B cell (primary cell): Measurements from ENCODE around the gene IPP. TPM values are rescaled to one million over a fixed set of nuclear protein-coding genes. Genes with fewer than 3 reads are reported as not detected.

Source experiments
- ATAC-seq: fragments of 200-7000 bp; cut with Tn5 transposase; one replicate; pipeline ENCODE4 v1.10.0; 2021; ENCODE audit warnings: low read depth, mild to moderate bottlenecking, moderate number of reproducible peaks, moderate library complexity
- CTCF ChIA-PET: fragments of 350-600 bp; sonication (Branson Sonifier 250); formaldehyde crosslinking; loops from one replicate; lab custom pipeline; 2021; ENCODE audit warnings: antibody characterized with exemption, inconsistent platforms; lab: Charles Lee
- POLR2A ChIA-PET: fragments of 350-600 bp; sonication (Branson Sonifier 250); formaldehyde crosslinking; loops from one replicate; lab custom pipeline; 2021; ENCODE audit warnings: antibody characterized with exemption; lab: Charles Lee
- DNase-seq: peaks from one replicate; pipeline ENCODE4 v3.0.0; 2013
- H2AFZ ChIP-seq: 2 replicates; pipeline ENCODE4 v1.6.1; 2012; ENCODE audit warnings: mild to moderate bottlenecking, low read depth, low read length; ENCODE audit not compliant: insufficient read depth, poor library complexity, severe bottlenecking
- H3K27ac ChIP-seq, 2 donors: 1 replicate in 1 of 2; 2 replicates in 1 of 2; pipeline ENCODE4 v1.5.1; 2012 to 2013; ENCODE audit warnings: low read length in 2 of 2, mild to moderate bottlenecking in 2 of 2, moderate library complexity in 1 of 2
- H3K27me3 ChIP-seq, 4 experiments: fragments of 200-600 bp in 1 of 4; sonication (generic) in 1 of 4; replicated peaks in 1 of 4; 1 replicate in 2 of 4; 2 replicates in 2 of 4; pipeline versions ENCODE4 v1.6.1 to v1.7.0; 2013 to 2016; ENCODE audit warnings: low read length in 3 of 4, mild to moderate bottlenecking in 2 of 4, mixed read lengths in 1 of 4, moderate library complexity in 1 of 4; ENCODE audit not compliant: insufficient read depth in 4 of 4, control insufficient read depth in 3 of 4; ENCODE audit errors: control extremely low read depth in 1 of 4
- H3K36me3 ChIP-seq, 2 experiments: replicated peaks in 1 of 2; 1 replicate in 1 of 2; 2 replicates in 1 of 2; pipeline versions ENCODE4 v1.6.1 to v1.7.1; 2013; ENCODE audit warnings: low read length in 1 of 2; ENCODE audit not compliant: insufficient read depth in 2 of 2, control insufficient read depth in 1 of 2; ENCODE audit errors: control extremely low read depth in 1 of 2, extremely low read depth in 1 of 2
- H3K4me1 ChIP-seq, 2 donors: fragments of 200-600 bp in 1 of 2; sonication (generic) in 1 of 2; 1 replicate in 1 of 2; 2 replicates in 1 of 2; pipeline versions ENCODE4 v1.5.1 to v1.6.1; 2013 to 2017; ENCODE audit warnings: low read length in 2 of 2; ENCODE audit not compliant: control insufficient read depth in 2 of 2, insufficient read depth in 2 of 2
- H3K4me2 ChIP-seq: replicated peaks from 2 replicates; pipeline ENCODE3; 2012; ENCODE audit warnings: mild to moderate bottlenecking, low read depth, low read length; ENCODE audit not compliant: poor library complexity, severe bottlenecking
- H3K4me3 ChIP-seq, 5 experiments: fragments of 200-600 bp in 1 of 5; sonication (generic) in 1 of 5; 1 replicate in 3 of 5; 2 replicates in 2 of 5; pipeline versions ENCODE4 v1.5.1 to v1.7.0; 2011 to 2016; ENCODE audit warnings: low read length in 4 of 5, mild to moderate bottlenecking in 4 of 5, low read depth in 2 of 5, control low read depth in 1 of 5, moderate library complexity in 1 of 5; ENCODE audit not compliant: insufficient read depth in 1 of 5; ENCODE audit errors: control extremely low read depth in 1 of 5, extremely low read depth in 1 of 5
- H3K79me2 ChIP-seq: fragments of 200-600 bp; sonication (generic); one replicate; pipeline ENCODE4 v1.6.0; 2016; ENCODE audit warnings: low read length; ENCODE audit not compliant: control insufficient read depth, insufficient read depth
- H3K9ac ChIP-seq: fragments of 200-600 bp; sonication (generic); 2 replicates; pipeline ENCODE4 v1.6.1; 2017; ENCODE audit warnings: mild to moderate bottlenecking, low read length, moderate library complexity
- H3K9me3 ChIP-seq, 3 donors: one replicate each; pipeline versions ENCODE4 v1.6.1 to v1.7.1; 2013; ENCODE audit warnings: low read length in 2 of 3; ENCODE audit not compliant: control insufficient read depth in 2 of 3, insufficient read depth in 1 of 3; ENCODE audit errors: control extremely low read depth in 1 of 3
- H4K20me1 ChIP-seq: 2 replicates; pipeline ENCODE4 v1.6.0; 2012; ENCODE audit warnings: mild to moderate bottlenecking, low read length; ENCODE audit not compliant: insufficient read depth, control insufficient read depth, poor library complexity, severe bottlenecking
- H3K27ac Mint-ChIP-seq: one replicate; pipeline ENCODE4 v1.8.0; 2021; ENCODE audit warnings: mixed read lengths
- H3K27me3 Mint-ChIP-seq: one replicate; pipeline ENCODE4 v1.8.0; 2021; ENCODE audit warnings: mixed read lengths
- H3K4me1 Mint-ChIP-seq: one replicate; pipeline ENCODE4 v1.8.0; 2021; ENCODE audit warnings: mixed read lengths
- H3K4me3 Mint-ChIP-seq: one replicate; pipeline ENCODE4 v1.8.0; 2021; ENCODE audit warnings: mixed read lengths
- H3K9me3 Mint-ChIP-seq: one replicate; pipeline ENCODE4 v1.8.0; 2022; ENCODE audit warnings: mixed read lengths; ENCODE audit not compliant: insufficient read depth
- CTCF ChIP-seq: fragments of 200-600 bp; IDR thresholded peaks from one replicate; pipeline ENCODE4 v1.8.0; 2022; ENCODE audit warnings: antibody characterized with exemption, mild to moderate bottlenecking
- EZH2 ChIP-seq: IDR thresholded peaks from 2 replicates; pipeline ENCODE4 v1.6.1; 2012; ENCODE audit warnings: borderline replicate concordance, low read depth, mild to moderate bottlenecking, moderate library complexity, low read length; ENCODE audit not compliant: insufficient read depth, poor library complexity, severe bottlenecking
- WGBS: methylation state at CpG from one replicate; pipeline ENCODE4 v1.1.5; 2013; ENCODE audit warnings: missing lambda C conversion rate; ENCODE audit not compliant: insufficient coverage; 5-methylcytosine and 5-hydroxymethylcytosine counted together
- intact Hi-C: fragments of 100-400 bp; cut with micrococcal nuclease; formaldehyde crosslinking; loops from one replicate; pipeline ENCODE4 v1.10.0; 2022
- polyA plus RNA-seq: library from polyadenylated mRNA; depleted of rRNA; stranded (reverse); fragments of >200 nt; gene quantifications from 2 replicates; pipeline ENCODE4 v1.2.3, GENCODE V29; 2012
- total RNA-seq, 2 donors: library from RNA; stranded (reverse); fragments of 120-200 nt in 1 of 2; gene quantifications; 1 replicate in 1 of 2; 2 replicates in 1 of 2; pipeline versions ENCODE4 v1.2.3 to v1.2.4, GENCODE V29; 2013 to 2022

IPP gene
- total and polyA plus RNA-seq, 2 donors (not counting 1 experiment from before 2014, with no cell fraction given) = 2.3 to 12.1 TPM

GRCh38 chr1:45713711-45714110 lies 36.7 kb downstream of the IPP start:
- Mint-ChIP-seq H3K27ac (no peak overlapping the region), H3K4me3 (no peak overlapping the region), H3K4me1 (no peaks in the 10 kb centered on the region), H3K9me3 (no peaks in the 10 kb centered on the region), H3K27me3 (no peaks in the 10 kb centered on the region)
- no peak for ATAC-seq
- POLR2A ChIA-PET = no interaction called here
- H3K27me3 ChIP-seq = no peaks in the 10 kb centered on the region
- H3K79me2 ChIP-seq = no peaks in the 10 kb centered on the region
- H3K27ac ChIP-seq = no peak overlapping the region
- H3K9me3 ChIP-seq = peaks cover 0 to 4% (median 0%) of the 10 kb centered on the region in 3 donors
- no peak overlapping the region for H3K4me2 ChIP-seq
- intact Hi-C loops = no loop called here
- WGBS = 100% methylated on average over 2 of the region's 3 CpGs
- no peak for DNase-seq
- CTCF ChIA-PET = no interaction called here
- no peak for TF ChIP-seq CTCF
- TF ChIP-seq EZH2 = no peak
- no peak overlapping the region for H3K9ac ChIP-seq
- H3K36me3 ChIP-seq = peaks cover 3 to 20% of the 10 kb centered on the region in 2 experiments
- no peaks in the 10 kb centered on the region for H3K4me1 ChIP-seq
- no peak overlapping the region for H3K4me3 ChIP-seq
- no peak overlapping the region for H2AFZ ChIP-seq
- no peaks in the 10 kb centered on the region for H4K20me1 ChIP-seq

GRCh38 chr1:45704637-45705036 lies 45.8 kb downstream of the IPP start:
- H3K4me1 Mint-ChIP-seq = no peaks in the 10 kb centered on the region
- intact Hi-C loops = no loop called here
- no peaks in the 10 kb centered on the region for H3K27me3 Mint-ChIP-seq
- no peak for TF ChIP-seq CTCF
- no peak for TF ChIP-seq EZH2
- Histone ChIP-seq H3K4me1 (no peaks in the 10 kb centered on the region), H3K27ac (no peak overlapping the region), H3K9ac (no peak overlapping the region), H3K9me3 (peaks cover 0 to 13% (median 5%) of the 10 kb centered on the region in 3 donors), H4K20me1 (peaks cover 4% of the 10 kb centered on the region), H3K27me3 (no peaks in the 10 kb centered on the region), H3K79me2 (no peaks in the 10 kb centered on the region), H3K36me3 (peaks cover 4 to 13% of the 10 kb centered on the region in 2 experiments), H3K4me2 (no peak overlapping the region), H3K4me3 (no peak overlapping the region), H2AFZ (no peak overlapping the region)
- CTCF ChIA-PET = no interaction called here
- POLR2A ChIA-PET = no interaction called here
- no peak for ATAC-seq
- WGBS = no CpG with 5 or more reads among the region's 1 CpG
- H3K9me3 Mint-ChIP-seq = peaks cover 5% of the 10 kb centered on the region
- no peak for DNase-seq
- no peak overlapping the region for H3K27ac Mint-ChIP-seq
- no peak overlapping the region for H3K4me3 Mint-ChIP-seq
